Coronary artery (tissue), 2 donors: ENCODE results near the gene NRM.

ENCODE experiments used
- DNase-seq: peaks from one replicate; pipeline ENCODE4 v3.0.0-alpha.2; 2017; ENCODE audit warnings: low spot score
- H3K27ac ChIP-seq, 2 donors: fragments of 200-600 bp; sonication (generic); one replicate each; pipeline ENCODE4 v1.5.1; 2016 to 2019
- H3K4me3 ChIP-seq: fragments of 200-600 bp; sonication (generic); 2 replicates; pipeline ENCODE4 v1.5.1; 2016; ENCODE audit warnings: mild to moderate bottlenecking, moderate library complexity
- CTCF ChIP-seq: fragments of 200-600 bp; sonication (generic); IDR thresholded peaks from one replicate; pipeline ENCODE4 v1.5.1; 2019; ENCODE audit warnings: antibody characterized with exemption

The NRM gene

GRCh38 chr6:30717129-30717844 lies 26.5 kb upstream of the NRM start, which contains the start of gene MDC1:
MDC1 (minus strand) TSS chr6:30717281; CDS start chr6:30715175, 2,106 bp downstream.
- TF ChIP-seq CTCF, result no peak
- peak; percentile 100 for DNase-seq
- H3K4me3 ChIP-seq, result peak within 1 kb of the TSS; percentile 85
- H3K27ac ChIP-seq, result peak within 1 kb of the TSS; percentile 76 to 95

DNA sequence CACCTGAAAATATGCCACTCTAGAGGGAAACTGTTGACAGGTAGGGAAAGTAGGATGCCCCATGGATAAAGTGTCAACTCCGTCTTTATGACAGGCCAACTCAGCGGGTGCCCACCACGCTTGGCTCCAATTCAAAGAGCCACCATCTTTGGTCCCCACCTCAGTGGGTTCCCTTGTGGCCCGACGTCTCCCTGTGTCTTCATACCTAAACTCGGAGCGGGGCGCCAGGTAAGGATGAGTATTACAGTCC lies 26.0 kb upstream of the NRM start:
- TF ChIP-seq CTCF, result no peak
- peak overlapping the region; percentile 85 for H3K4me3 ChIP-seq
- no peak for DNase-seq
- peak overlapping the region; percentile 76 to 95 for H3K27ac ChIP-seq

DNA sequence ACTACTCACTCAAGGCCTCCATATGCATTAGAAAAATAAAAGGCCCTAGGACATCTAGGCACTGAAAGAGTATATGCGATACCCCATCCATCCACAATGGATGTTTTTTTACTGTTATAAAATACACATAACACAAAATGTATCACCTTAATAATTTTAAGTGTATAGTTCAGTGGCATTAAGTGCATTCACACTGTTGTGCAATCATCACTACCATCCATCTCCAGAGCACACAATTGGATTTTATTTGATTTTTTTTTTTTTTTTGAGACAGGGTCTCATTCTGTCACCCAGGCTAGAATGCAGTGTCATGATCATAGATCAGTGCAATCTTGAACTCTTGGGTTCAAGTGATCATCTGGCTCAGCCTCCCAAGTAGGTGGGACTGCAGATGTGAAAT lies 23.5 kb upstream of the NRM start:
- H3K4me3 ChIP-seq, result no peak overlapping the region
- no peak for DNase-seq
- no peak for TF ChIP-seq CTCF
- H3K27ac ChIP-seq, result no peak overlapping the region

DNA sequence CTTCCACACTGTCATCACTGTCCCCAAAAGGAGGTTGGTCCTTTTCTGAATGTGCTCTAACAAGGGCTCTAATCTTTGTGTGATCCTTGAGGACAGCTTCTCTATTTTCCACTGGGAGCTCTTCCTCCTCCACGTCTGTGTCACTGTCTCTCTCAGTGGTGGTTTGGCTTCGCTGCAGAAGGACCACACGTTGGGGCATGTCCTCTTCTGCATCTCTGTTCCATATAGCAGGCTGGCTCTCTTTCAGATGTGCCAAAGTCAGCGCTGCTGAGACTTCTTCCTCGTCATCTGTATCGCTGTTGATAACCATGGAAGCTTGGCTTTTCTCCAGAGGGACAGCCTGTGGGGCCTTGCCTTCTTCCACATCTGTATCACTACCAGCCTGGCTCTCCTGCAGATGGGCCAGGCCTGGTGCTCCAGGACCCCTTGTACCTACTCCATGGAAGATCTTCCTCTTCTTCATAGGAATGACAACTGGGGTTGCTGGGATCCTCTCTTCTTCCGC lies 21.7 kb upstream of the NRM start:
- H3K27ac ChIP-seq, result no peak overlapping the region
- TF ChIP-seq CTCF, result no peak
- no peak for DNase-seq
- H3K4me3 ChIP-seq, result no peak overlapping the region

GRCh38 chr6:30711758-30712380 lies 21.1 kb upstream of the NRM start:
- no peak overlapping the region for H3K27ac ChIP-seq
- DNase-seq, result no peak
- no peak overlapping the region for H3K4me3 ChIP-seq
- no peak for TF ChIP-seq CTCF

DNA sequence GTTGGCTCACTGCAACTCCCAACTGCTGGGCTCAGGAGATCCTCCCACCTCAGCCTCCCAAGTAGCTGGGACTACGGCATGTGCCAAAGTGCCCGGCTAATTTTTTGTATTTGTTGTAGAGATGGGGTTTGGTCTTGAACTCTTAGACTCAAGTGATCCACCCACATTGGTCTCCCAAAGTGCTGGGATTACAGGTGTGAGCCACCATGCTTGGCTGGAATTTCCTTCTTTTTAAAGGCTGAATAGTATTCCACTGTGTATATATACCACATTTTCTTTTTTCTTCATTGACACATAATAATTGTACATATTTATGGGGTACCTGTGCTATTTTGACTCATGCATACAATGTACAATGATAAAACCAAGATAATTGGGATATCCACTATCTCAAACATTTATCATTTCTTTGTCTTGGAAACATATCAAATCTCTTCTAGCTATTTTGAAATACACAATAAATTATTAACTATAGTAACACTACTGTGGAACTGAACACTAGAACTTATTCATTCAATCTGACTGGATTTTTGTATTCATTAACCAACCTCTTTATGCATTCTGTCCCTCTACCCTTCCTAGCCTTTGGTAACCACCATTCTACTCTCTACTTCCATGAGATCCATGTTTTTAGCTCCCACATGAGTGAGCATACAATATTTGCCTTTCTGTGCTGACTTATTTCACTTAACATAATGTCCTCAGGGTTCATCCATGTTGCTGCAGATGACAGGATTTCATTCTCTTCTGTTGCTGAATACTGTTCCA lies 18.5 kb upstream of the NRM start:
- no peak for TF ChIP-seq CTCF
- no peak for DNase-seq
- no peak overlapping the region for H3K27ac ChIP-seq
- H3K4me3 ChIP-seq, result no peak overlapping the region
